ENCODE measurements around the gene TRAF3.

- TF ChIP-seq, protein P1, sequence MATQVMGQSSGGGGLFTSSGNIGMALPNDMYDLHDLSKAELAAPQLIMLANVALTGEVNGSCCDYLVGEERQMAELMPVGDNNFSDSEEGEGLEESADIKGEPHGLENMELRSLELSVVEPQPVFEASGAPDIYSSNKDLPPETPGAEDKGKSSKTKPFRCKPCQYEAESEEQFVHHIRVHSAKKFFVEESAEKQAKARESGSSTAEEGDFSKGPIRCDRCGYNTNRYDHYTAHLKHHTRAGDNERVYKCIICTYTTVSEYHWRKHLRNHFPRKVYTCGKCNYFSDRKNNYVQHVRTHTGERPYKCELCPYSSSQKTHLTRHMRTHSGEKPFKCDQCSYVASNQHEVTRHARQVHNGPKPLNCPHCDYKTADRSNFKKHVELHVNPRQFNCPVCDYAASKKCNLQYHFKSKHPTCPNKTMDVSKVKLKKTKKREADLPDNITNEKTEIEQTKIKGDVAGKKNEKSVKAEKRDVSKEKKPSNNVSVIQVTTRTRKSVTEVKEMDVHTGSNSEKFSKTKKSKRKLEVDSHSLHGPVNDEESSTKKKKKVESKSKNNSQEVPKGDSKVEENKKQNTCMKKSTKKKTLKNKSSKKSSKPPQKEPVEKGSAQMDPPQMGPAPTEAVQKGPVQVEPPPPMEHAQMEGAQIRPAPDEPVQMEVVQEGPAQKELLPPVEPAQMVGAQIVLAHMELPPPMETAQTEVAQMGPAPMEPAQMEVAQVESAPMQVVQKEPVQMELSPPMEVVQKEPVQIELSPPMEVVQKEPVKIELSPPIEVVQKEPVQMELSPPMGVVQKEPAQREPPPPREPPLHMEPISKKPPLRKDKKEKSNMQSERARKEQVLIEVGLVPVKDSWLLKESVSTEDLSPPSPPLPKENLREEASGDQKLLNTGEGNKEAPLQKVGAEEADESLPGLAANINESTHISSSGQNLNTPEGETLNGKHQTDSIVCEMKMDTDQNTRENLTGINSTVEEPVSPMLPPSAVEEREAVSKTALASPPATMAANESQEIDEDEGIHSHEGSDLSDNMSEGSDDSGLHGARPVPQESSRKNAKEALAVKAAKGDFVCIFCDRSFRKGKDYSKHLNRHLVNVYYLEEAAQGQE (IDR thresholded peaks at IDR 0.05; ENCODE audit: insufficient read depth in 1 of 2, low read depth in 2 of 2, low read length in 2 of 2), result no peak
- TF ChIP-seq TAF1 (IDR thresholded peaks at IDR 0.05; ENCODE audit: borderline replicate concordance, insufficient read depth, low read length), result no peak
Measured at GRCh38 chr14:102949062-102949800, 172.0 kb downstream of the TRAF3 start.
